ENCODE data around the gene ACP3.
"Not testable (repeated sequence)": the region's sequence is repeated elsewhere in the genome, so short reads cannot be mapped to it uniquely, and the experiment has no call there.

Gene ACP3

GRCh38 chr3:132354916-132355702 is 37.9 kb downstream of the ACP3 start:
- DNase-seq (ENCODE audit: low read depth), result no peak
- TF ChIP-seq CTCF (IDR thresholded peaks at IDR 0.05; ENCODE audit: low read length, missing control alignments), result no peak

GRCh38 chr3:132356568-132356967 is 39.4 kb downstream of the ACP3 start:
- H3K4me3 ChIP-seq (replicated peaks; ENCODE audit: low read depth, low read length), result no peak overlapping the region
- no peak for DNase-seq (ENCODE audit: low read depth)
- TF ChIP-seq CTCF (IDR thresholded peaks at IDR 0.05; ENCODE audit: low read length, missing control alignments), result no peak

More at GRCh38 chr3:132354916-132355702, 37.9 kb downstream of the ACP3 start:
- no peak overlapping the region for H3K4me3 ChIP-seq (replicated peaks; ENCODE audit: low read depth, low read length)

GRCh38 chr3:132360717-132361116 is 43.5 kb downstream of the ACP3 start:
- H3K4me3 ChIP-seq (replicated peaks; ENCODE audit: low read depth, low read length), result no peak overlapping the region
- DNase-seq (ENCODE audit: low read depth), result no peak
- no peak for TF ChIP-seq CTCF (IDR thresholded peaks at IDR 0.05; ENCODE audit: low read length, missing control alignments)

GRCh38 chr3:132362329-132362728 is 45.1 kb downstream of the ACP3 start:
- no peak overlapping the region for H3K4me3 ChIP-seq (replicated peaks; ENCODE audit: low read depth, low read length)
- DNase-seq (ENCODE audit: low read depth), result no peak
- TF ChIP-seq CTCF (IDR thresholded peaks at IDR 0.05; ENCODE audit: low read length, missing control alignments), result no peak

- TF ChIP-seq CTCF (IDR thresholded peaks at IDR 0.05; ENCODE audit: low read length, missing control alignments), result no peak
- H3K4me3 ChIP-seq (replicated peaks; ENCODE audit: low read depth, low read length), result no peak overlapping the region
- DNase-seq (ENCODE audit: low read depth), result no peak
Observed at GRCh38 chr3:132368515-132368914, 51.3 kb downstream of the ACP3 start.

GRCh38 chr3:132368962-132369361 is 51.8 kb downstream of the ACP3 start:
- no peak for DNase-seq (ENCODE audit: low read depth)
- TF ChIP-seq CTCF (IDR thresholded peaks at IDR 0.05; ENCODE audit: low read length, missing control alignments), result no peak
- no peak overlapping the region for H3K4me3 ChIP-seq (replicated peaks; ENCODE audit: low read depth, low read length)

- not testable (repeated sequence) for H3K4me3 ChIP-seq (replicated peaks; ENCODE audit: low read depth, low read length); DNase-seq (ENCODE audit: low read depth)
Observed at GRCh38 chr3:132376945-132377354, 59.7 kb downstream of the ACP3 start.

Measured in fibroblast of pulmonary artery (primary cell).